K562 (cell line): ENCODE results near the gene FGR. TPM values are rescaled to one million over a fixed set of nuclear protein-coding genes. Genes with fewer than 3 reads are reported as not detected.
A peak's percentile ranks its signal among the peaks of the same experiment; 100 is the strongest.

ENCODE experiments used
- ATF6 ChIP-seq: sonication (generic); formaldehyde crosslinking; IDR thresholded peaks from 2 replicates; pipeline ENCODE4 v1.4.0; 2020; ENCODE audit warnings: mild to moderate bottlenecking, missing genetic modification reagents
- BRD9 ChIP-seq: fragments of 450-650 bp; IDR thresholded peaks from 2 replicates; pipeline ENCODE4 v1.6.1; 2018; ENCODE audit warnings: low read depth; ENCODE audit not compliant: partially characterized antibody
- CHD2 ChIP-seq: IDR thresholded peaks from 2 replicates; pipeline ENCODE4 v1.6.1; 2011; ENCODE audit warnings: low read depth, low read length
- E2F1 ChIP-seq: sonication (generic); formaldehyde crosslinking; IDR thresholded peaks from 2 replicates; pipeline ENCODE4 v1.8.1; 2023; ENCODE audit warnings: mild to moderate bottlenecking, missing genetic modification reagents, moderate library complexity
- E4F1 ChIP-seq: fragments of 250-450 bp; sonication (Bioruptor Pico); IDR thresholded peaks from 2 replicates; pipeline ENCODE4 v1.5.0; 2021; ENCODE audit warnings: mild to moderate bottlenecking, borderline replicate concordance
- HDAC1 ChIP-seq, 2 experiments: fragments of 450-650 bp; IDR thresholded peaks; 2 replicates each; pipeline ENCODE4 v1.6.1; 2016 to 2017; ENCODE audit warnings: inconsistent platforms in 1 of 2, mild to moderate bottlenecking in 1 of 2, moderate library complexity in 1 of 2
- NCOR1 ChIP-seq: fragments of 450-650 bp; IDR thresholded peaks from 2 replicates; pipeline ENCODE4 v1.6.1; 2016; ENCODE audit warnings: mild to moderate bottlenecking, moderate library complexity
- NKRF ChIP-seq: fragments of 450-650 bp; IDR thresholded peaks from 2 replicates; pipeline ENCODE4 v1.6.1; 2016; ENCODE audit warnings: borderline replicate concordance
- NUFIP1 ChIP-seq: fragments of 450-650 bp; IDR thresholded peaks from 2 replicates; pipeline ENCODE4 v1.6.1; 2018; ENCODE audit not compliant: partially characterized antibody
- RFX1 ChIP-seq: fragments of 450-650 bp; IDR thresholded peaks from 2 replicates; pipeline ENCODE4 v1.6.1; 2016; ENCODE audit warnings: mild to moderate bottlenecking, moderate library complexity
- SMARCB1 ChIP-seq: IDR thresholded peaks from 2 replicates; pipeline ENCODE4 v1.6.1; 2011; ENCODE audit warnings: improper control_type of control experiment, low read depth; ENCODE audit not compliant: insufficient read length
- TFAP4 ChIP-seq: sonication (generic); formaldehyde crosslinking; IDR thresholded peaks from 2 replicates; pipeline ENCODE4 v1.8.0; 2022; ENCODE audit warnings: missing genetic modification reagents, mild to moderate bottlenecking, moderate library complexity, borderline replicate concordance
- ZNF609 ChIP-seq: sonication (generic); formaldehyde crosslinking; IDR thresholded peaks from 2 replicates; pipeline ENCODE4 v1.8.1; 2023; ENCODE audit warnings: missing genetic modification reagents, mild to moderate bottlenecking, borderline replicate concordance
- polyA plus RNA-seq, 8 experiments: library from polyadenylated mRNA; depleted of rRNA in 4 of 8; stranded (reverse) in 5 of 8; unstranded in 3 of 8; fragments of >200 nt; fragmentation: Nextera tagmentation in 2 of 8; fragmentation: Illumina TruSeq in 1 of 8; extraction: Ambion mirVana in 2 of 8; extraction: Trizol in 1 of 8; gene quantifications; 2 replicates each; pipeline versions ENCODE4 v1.2.1 to v1.2.3, GENCODE V29; 2011 to 2014; ENCODE audit warnings: inconsistent platforms in 1 of 8, missing spikeins in 1 of 8
- total RNA-seq, 7 experiments: library from RNA; depleted of rRNA in 6 of 7; stranded (reverse); fragments of >200 nt in 6 of 7; fragmentation: Illumina TruSeq in 2 of 7; extraction: Trizol in 2 of 7; gene quantifications; 2 replicates each; pipeline versions ENCODE4 v1.2.1 to v1.2.3, GENCODE V29; 2011 to 2021; ENCODE audit warnings: low replicate concordance in 1 of 7

The FGR gene
- total and polyA plus RNA-seq, 9 of the 15 experiments (the other 6 are each of a cell fraction or from before 2014, with no cell fraction given): 0.04 to 0.11 TPM; not detected in 7

- TF ChIP-seq E4F1 (CRISPR knock-in tag) (no peak), TFAP4 (CRISPR knock-in tag) (peak; percentile 88), CHD2 (no peak), ATF6 (0 out of 2 replicates have a peak, but pooled peaks have one; percentile 53), NCOR1 (peak; percentile 27; the same call in 1 of the 2 replicates), HDAC1 (IDR thresholded peaks at IDR 0.05) (peak in 1 of 2 experiments; percentile 45; a peak in 1 of 4 replicates), ZNF609 (no peak), SMARCB1 (no peak), E2F1 (no peak), NKRF (no peak), NUFIP1 (no peak), RFX1 (no peak), BRD9 (no peak)
These were observed 27.7 kb downstream of the FGR start (continued) for GRCh38 chr1:27607239-27607804.
